NCI-H69 (cell line): ENCODE results near the gene LRBA.
"Not testable (repeated sequence)": the region's sequence is repeated elsewhere in the genome, so short reads cannot be mapped to it uniquely, and the experiment has no call there.

Source experiments
- DNase-seq: peaks from one replicate; lab custom pipeline; 2025; lab: John Stamatoyannopoulos, UW

LRBA gene

GRCh38 chr4:151015459-151016347 lies 619 bp upstream of the LRBA start:
- DNase-seq = peak; percentile 93

- no peak for DNase-seq
Measured at GRCh38 chr4:151013944-151014343, 1.1 kb downstream of the LRBA start.

- DNase-seq = peak; percentile 8
Measured at GRCh38 chr4:151013491-151013890, 1.6 kb downstream of the LRBA start.

- DNase-seq = peak; percentile 41
Measured at GRCh38 chr4:151012820-151013219, 2.3 kb downstream of the LRBA start.

- DNase-seq = no peak
Measured at GRCh38 chr4:151012376-151012775, 2.7 kb downstream of the LRBA start.

- DNase-seq = no peak
Measured at GRCh38 chr4:151004222-151004621, 10.9 kb downstream of the LRBA start.

GRCh38 chr4:151000747-151001429 lies 14.2 kb downstream of the LRBA start:
- no peak for DNase-seq

- DNase-seq = no peak
Measured at GRCh38 chr4:150999086-150999485, 16.0 kb downstream of the LRBA start.

GRCh38 chr4:150997141-150997540 lies 17.9 kb downstream of the LRBA start:
- no peak for DNase-seq

- no peak for DNase-seq
Measured at GRCh38 chr4:150994721-150995120, 20.4 kb downstream of the LRBA start.

- not testable (repeated sequence) for DNase-seq
Measured at GRCh38 chr4:150993577-150993976, 21.5 kb downstream of the LRBA start.

- no peak for DNase-seq
Measured at GRCh38 chr4:150990993-150991392, 24.1 kb downstream of the LRBA start.

- DNase-seq = no peak
Measured at GRCh38 chr4:150990250-150990649, 24.8 kb downstream of the LRBA start.

- DNase-seq = no peak
Measured at GRCh38 chr4:150988238-150988637, 26.8 kb downstream of the LRBA start.

GRCh38 chr4:150987204-150987603 lies 27.9 kb downstream of the LRBA start:
- no peak for DNase-seq

- DNase-seq = no peak
Measured at GRCh38 chr4:150986085-150986484, 29.0 kb downstream of the LRBA start.

GRCh38 chr4:150983851-150984250 lies 31.2 kb downstream of the LRBA start:
- no peak for DNase-seq

- no peak for DNase-seq
Measured at GRCh38 chr4:150982557-150983233, 32.4 kb downstream of the LRBA start.

- DNase-seq = no peak
Measured at GRCh38 chr4:150978738-150979575, 36.1 kb downstream of the LRBA start.

GRCh38 chr4:150976478-150977118 lies 38.5 kb downstream of the LRBA start:
- DNase-seq = no peak

- no peak for DNase-seq
Measured at GRCh38 chr4:150974750-150975149, 40.3 kb downstream of the LRBA start.
